NCI-H128 (cell line): ENCODE results near the gene PRKCA.

ENCODE experiments used
- DNase-seq: peaks from one replicate; lab custom pipeline; 2025; ENCODE audit not compliant: unreplicated experiment; lab: John Stamatoyannopoulos, UW

Gene PRKCA

GRCh38 chr17:66564992-66565465 is 262.6 kb downstream of the PRKCA start:
- DNase-seq: no peak

GRCh38 chr17:66567234-66568170 is 265.1 kb downstream of the PRKCA start:
- DNase-seq: no peak

- no peak for DNase-seq
These were observed 267.2 kb downstream of the PRKCA start for GRCh38 chr17:66569572-66569971.

DNA sequence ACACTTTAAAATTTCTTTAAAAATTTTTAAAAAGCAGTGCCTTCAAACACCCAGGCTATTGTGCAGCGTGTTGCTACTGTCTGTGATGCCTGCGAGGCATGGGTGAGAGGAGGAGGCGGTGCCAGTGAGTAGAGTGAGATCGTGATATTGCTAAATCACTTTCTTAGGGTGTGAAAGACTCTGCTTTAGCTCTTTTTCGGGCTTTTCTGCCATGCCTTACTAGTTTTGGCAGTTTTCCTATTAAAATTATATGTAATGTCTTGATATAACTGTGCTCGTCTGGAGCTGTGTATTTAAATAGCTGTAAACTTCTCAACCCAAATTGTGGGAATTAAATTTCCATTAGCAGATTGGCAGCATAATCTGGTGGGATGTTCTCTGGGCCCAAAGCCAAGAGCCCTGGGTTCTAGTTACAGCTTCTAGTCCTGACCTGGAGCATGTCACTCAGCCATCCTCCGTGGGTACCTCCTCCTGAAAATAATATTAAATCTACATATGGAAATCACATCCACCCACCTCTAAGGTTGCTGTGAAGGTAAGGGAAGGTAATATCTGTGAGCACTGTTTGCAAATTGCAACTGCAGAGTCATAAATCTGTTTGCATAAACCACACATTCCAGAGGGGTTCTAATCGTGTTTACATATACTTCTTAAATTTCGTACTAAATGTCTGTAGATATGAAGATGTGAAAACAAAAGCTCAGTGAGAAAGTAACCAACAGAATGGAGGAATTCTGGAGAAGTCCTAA is 268.2 kb downstream of the PRKCA start:
- no peak for DNase-seq

DNA sequence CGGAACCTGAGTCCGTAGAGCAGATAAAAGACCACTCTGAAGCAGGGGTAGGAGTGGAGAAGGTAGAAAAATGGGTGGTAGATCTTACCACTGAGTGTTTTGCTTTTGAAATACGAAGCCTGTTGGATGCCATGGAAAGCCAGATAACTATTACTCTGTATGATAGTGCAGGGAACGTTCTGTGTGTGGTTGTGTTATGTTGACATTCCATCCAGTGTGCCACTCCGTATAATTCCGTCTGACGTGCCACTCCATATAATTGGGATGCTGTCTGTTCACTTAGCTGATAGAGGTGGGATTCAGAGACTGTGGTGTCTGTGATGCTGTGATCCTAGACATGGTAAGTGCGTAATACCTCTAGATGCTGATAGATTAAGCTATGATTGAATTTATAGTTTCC is 269.3 kb downstream of the PRKCA start:
- DNase-seq: no peak

- DNase-seq: no peak
These were observed 270.7 kb downstream of the PRKCA start for GRCh38 chr17:66573078-66573477.

DNA sequence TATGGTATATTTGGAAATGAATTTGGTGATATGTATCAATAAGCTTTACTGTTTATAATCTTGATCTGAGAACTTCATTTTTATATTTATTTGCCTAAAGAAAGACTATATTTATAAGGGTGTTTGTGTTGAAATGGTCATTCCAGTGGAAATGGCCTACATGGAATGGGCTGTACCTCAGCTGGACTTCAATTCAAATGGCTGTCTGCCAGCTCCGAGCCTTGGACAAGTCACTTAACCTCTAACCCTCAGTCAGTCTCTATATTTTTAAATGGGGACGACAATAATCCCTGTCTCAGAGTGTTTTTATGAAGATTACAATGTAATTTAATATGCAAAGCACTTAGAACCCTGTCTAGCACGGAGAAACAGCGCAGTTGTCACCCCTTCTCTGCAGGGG is 271.7 kb downstream of the PRKCA start:
- DNase-seq: no peak

DNA sequence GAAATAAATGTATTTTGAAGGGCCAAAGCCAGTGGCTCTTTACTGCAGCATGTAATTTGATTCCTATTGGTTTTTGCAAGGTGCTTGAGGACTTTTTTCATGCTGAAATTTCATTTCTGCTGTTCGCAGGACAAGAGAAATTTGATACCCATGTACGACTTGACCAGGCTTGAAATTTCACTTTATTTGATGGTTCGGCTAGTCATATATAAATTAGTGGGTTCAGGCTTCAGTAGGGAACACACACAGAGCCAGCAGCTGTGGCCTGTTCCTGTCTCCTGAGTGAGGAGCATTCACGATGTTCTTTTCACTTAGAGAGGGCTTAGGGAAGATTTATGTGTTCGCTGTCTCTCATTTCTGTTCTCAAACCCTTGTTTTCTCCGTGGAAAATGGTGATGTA is 274.1 kb downstream of the PRKCA start:
- DNase-seq: no peak

- DNase-seq: no peak
These were observed 274.6 kb downstream of the PRKCA start for GRCh38 chr17:66577041-66577440.

DNA sequence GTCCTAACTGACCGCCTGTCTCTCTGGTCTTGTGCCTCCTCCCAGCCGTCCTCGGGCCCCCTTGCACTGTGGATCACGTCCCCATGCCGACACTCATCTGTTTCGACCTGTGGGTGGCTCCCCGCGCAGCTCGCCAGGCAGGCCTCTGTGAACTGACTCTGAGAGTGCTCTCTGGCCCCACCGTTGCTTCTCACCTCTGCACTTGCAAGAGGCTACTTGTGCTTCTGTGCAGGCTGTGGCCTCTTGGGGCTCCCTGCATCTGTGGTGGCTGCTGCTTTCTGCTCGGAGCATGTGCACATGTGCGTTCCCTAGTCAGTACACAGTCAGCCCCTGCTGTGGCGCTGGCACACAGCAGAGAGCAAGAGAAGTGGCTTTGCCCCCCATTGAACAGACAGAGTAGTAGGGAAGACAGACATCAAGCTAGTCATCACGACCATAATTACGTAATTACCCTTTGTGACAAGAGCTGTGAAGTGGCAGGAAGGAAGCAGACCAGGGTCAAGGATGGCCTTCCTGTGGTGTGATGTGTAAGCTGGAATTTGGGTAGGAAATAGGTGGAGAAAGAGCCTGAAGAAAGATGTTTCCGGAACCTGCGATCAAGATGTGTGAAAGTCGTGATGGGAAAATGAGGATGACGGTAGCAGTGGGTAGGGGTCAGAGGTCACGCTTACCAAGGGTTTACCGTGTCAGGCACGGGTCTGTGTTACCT is 276.5 kb downstream of the PRKCA start:
- no peak for DNase-seq

GRCh38 chr17:66579556-66579955 is 277.1 kb downstream of the PRKCA start:
- DNase-seq: no peak

DNA sequence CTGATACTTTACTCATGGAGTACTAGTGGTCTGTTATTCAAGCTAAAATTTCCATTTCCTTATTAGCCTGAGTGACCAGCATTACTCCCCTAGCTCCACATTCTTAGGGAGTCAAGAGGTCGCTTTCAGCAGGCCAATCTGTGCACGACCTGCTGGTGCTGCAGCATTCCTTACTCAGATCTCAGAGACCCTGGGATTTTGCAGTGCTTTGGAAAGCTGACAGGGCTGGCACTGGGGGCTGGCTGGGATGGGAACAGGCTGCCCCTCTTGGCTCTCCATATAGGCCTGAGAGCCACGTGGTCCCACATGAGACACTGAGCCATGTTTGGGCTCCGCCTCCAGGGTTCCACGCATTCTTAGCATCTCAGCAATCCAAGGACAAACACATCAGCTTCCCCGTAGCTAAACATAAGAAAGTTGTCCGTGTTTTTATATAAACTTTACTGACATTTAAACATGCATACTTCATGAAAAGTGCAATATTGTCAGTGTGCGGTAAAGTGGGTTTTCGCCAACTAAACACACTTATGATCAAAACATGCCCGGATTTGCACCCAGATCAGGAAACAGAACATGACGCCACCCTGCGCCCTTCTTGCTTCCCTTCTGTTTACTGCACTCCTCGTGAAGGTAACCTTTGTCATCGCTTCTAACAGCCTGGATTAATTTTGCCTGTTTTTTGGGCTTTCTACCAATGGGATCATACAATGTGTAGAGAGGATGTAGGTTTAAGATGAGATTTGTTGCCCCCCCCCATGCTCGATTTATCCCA is 278.0 kb downstream of the PRKCA start:
- no peak for DNase-seq

DNA sequence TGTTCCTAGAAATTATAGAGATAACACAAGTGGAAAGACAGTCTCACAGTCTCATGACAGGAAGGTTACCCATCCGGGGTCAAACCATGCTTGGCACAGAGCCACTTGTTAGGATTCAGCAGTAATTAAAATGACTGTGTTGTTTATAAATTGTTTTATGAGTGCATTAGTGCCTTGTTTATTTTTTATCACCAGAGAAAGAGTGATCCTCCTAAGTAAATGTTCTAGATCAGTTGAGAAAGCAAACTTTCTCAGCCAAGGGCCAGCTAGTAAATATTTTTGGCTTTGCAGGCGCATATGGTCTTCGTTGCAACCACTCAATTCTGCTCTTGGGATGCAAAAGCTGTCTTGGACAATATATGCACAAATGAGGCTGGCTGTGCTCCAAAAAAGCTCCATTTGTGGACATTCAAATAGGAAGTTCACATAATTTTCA is 278.6 kb downstream of the PRKCA start:
- DNase-seq: no peak

- no peak for DNase-seq
These were observed 280.1 kb downstream of the PRKCA start for GRCh38 chr17:66582373-66583111.

GRCh38 chr17:66583112-66583748 is 280.8 kb downstream of the PRKCA start:
- DNase-seq: no peak

DNA sequence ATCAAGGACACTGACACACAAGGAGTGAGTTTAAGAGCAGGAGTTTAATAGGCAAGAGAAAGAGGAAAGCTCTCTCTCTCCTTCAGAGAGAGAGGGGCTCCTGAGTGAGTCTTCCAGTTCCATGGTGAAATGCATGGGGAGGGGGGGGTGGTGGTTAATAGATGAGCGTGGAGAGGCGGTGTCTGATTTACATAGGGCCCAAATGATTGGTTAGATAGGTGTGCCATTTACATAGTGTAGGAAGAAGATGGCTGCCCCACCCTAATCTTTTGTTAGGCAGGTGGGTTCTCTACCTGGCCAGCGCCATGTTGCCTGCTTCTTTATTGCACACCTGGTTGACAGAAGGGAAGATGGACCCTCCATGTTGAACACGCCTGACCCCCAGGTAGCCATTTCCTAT is 282.5 kb downstream of the PRKCA start:
- no peak for DNase-seq

DNA sequence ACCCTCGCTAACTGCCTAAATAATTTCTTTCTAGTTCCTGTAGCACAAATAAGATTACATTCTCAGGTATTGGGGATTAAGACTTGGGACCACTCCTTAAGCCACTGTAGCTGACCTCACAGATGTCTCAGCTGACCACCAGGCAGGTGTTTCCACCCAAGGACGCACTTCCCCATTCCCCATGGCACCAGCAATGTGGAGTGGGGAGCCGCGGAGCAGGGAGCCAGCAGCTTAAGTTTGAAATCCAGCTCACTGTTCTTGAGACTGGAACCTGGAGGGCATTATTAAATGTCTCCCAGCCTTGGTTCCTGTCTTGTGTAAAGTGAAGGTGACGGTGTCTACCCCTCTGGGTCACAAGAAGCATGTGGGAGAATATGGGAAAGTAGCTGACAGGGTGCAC is 283.1 kb downstream of the PRKCA start:
- no peak for DNase-seq

- no peak for DNase-seq
These were observed 287.5 kb downstream of the PRKCA start for GRCh38 chr17:66589892-66590291.

GRCh38 chr17:66593116-66593515 is 290.7 kb downstream of the PRKCA start:
- no peak for DNase-seq
